Neural progenitor cell (in vitro differentiated cells): ENCODE results near the gene ANO4. TPM values are rescaled to one million over a fixed set of nuclear protein-coding genes. Genes with fewer than 3 reads are reported as not detected.

Experiments
- DNase-seq: peaks from one replicate; pipeline ENCODE4 v3.0.0-alpha.2; 2016; ENCODE audit warnings: low spot score
- H2AFZ ChIP-seq: fragments of 200-600 bp; sonication (generic); replicated peaks from 2 replicates; pipeline ENCODE4 v1.6.1; 2016; ENCODE audit warnings: antibody characterized with exemption
- H3F3A ChIP-seq: fragments of 200-600 bp; sonication (generic); 2 replicates; pipeline ENCODE4 v1.6.1; 2016; ENCODE audit warnings: antibody characterized with exemption, low read depth
- H3K27ac ChIP-seq: fragments of 200-600 bp; sonication (generic); 2 replicates; pipeline ENCODE4 v1.5.1; 2016; ENCODE audit warnings: mild to moderate bottlenecking
- H3K27me3 ChIP-seq: fragments of 200-600 bp; sonication (generic); 2 replicates; pipeline ENCODE4 v1.6.1; 2016; ENCODE audit warnings: mild to moderate bottlenecking, moderate library complexity
- H3K36me3 ChIP-seq: fragments of 200-600 bp; sonication (generic); 2 replicates; pipeline ENCODE4 v1.5.1; 2016
- H3K4me1 ChIP-seq: fragments of 200-600 bp; sonication (generic); 2 replicates; pipeline ENCODE4 v1.6.1; 2016; ENCODE audit warnings: mixed run types
- H3K4me2 ChIP-seq: fragments of 200-600 bp; sonication (generic); 2 replicates; pipeline ENCODE4 v1.6.1; 2016
- H3K4me3 ChIP-seq: fragments of 200-600 bp; sonication (generic); 2 replicates; pipeline ENCODE4 v1.5.1; 2016
- H3K79me2 ChIP-seq: fragments of 200-600 bp; sonication (generic); 2 replicates; pipeline ENCODE4 v1.6.1; 2016; ENCODE audit warnings: low read depth
- H3K9ac ChIP-seq: fragments of 200-600 bp; sonication (generic); 2 replicates; pipeline ENCODE4 v1.6.1; 2016
- H3K9me3 ChIP-seq: fragments of 200-600 bp; sonication (generic); 2 replicates; pipeline ENCODE4 v1.5.1; 2016; ENCODE audit warnings: low read depth
- H4K20me1 ChIP-seq: fragments of 200-600 bp; sonication (generic); 2 replicates; pipeline ENCODE4 v1.6.1; 2016; ENCODE audit warnings: low read depth
- H3K27ac Mint-ChIP-seq: 3 replicates; pipeline ENCODE4 v1.8.0; 2021; ENCODE audit warnings: mixed read lengths
- H3K27me3 Mint-ChIP-seq: 2 replicates; pipeline ENCODE4 v1.8.0; 2022; ENCODE audit warnings: low read depth, mild to moderate bottlenecking, inconsistent platforms, moderate library complexity, mixed read lengths; ENCODE audit not compliant: insufficient read depth
- H3K36me3 Mint-ChIP-seq: 3 replicates; pipeline ENCODE4 v1.8.0; 2021; ENCODE audit warnings: mixed read lengths
- H3K4me1 Mint-ChIP-seq: 3 replicates; pipeline ENCODE4 v1.8.0; 2021; ENCODE audit warnings: mixed read lengths
- H3K4me3 Mint-ChIP-seq: 3 replicates; pipeline ENCODE4 v1.8.0; 2021; ENCODE audit warnings: mild to moderate bottlenecking, moderate library complexity, mixed read lengths
- H3K9me3 Mint-ChIP-seq: 3 replicates; pipeline ENCODE4 v1.8.0; 2020; ENCODE audit warnings: mixed read lengths
- CTCF ChIP-seq: fragments of 200-600 bp; sonication (generic); IDR thresholded peaks from 2 replicates; pipeline ENCODE4 v1.5.1; 2017; ENCODE audit warnings: antibody characterized with exemption, mild to moderate bottlenecking
- EZH2 ChIP-seq: fragments of 200-600 bp; sonication (generic); IDR thresholded peaks from 2 replicates; pipeline ENCODE4 v1.6.1; 2017; ENCODE audit warnings: antibody characterized with exemption, mild to moderate bottlenecking, moderate library complexity
- EZH2phosphoT487 ChIP-seq: fragments of 200-600 bp; sonication (generic); IDR thresholded peaks from 2 replicates; pipeline ENCODE4 v1.6.1; 2017; ENCODE audit warnings: antibody characterized with exemption
- total RNA-seq: library from RNA; depleted of rRNA; stranded (reverse); fragments of >200 nt; gene quantifications from 2 replicates; pipeline ENCODE4 v1.2.3, GENCODE V29; 2015; ENCODE audit warnings: low replicate concordance

The ANO4 gene
- total RNA-seq, 1 donor from 2014 or later: not detected

- Histone ChIP-seq H3K79me2 (no peaks in the 10 kb centered on the region), H3K36me3 (no peaks in the 10 kb centered on the region), H3K27me3 (no peaks in the 10 kb centered on the region), H3K4me1 (no peaks in the 10 kb centered on the region), H3K27ac (no peak overlapping the region), H3K4me2 (no peak overlapping the region), H2AFZ (no peak overlapping the region), H3F3A (no peaks in the 10 kb centered on the region), H3K9me3 (no peaks in the 10 kb centered on the region), H3K4me3 (no peak overlapping the region), H3K9ac (no peak overlapping the region), H4K20me1 (no peaks in the 10 kb centered on the region)
- Mint-ChIP-seq H3K27ac (no peak overlapping the region), H3K27me3 (no peaks in the 10 kb centered on the region), H3K4me1 (no peaks in the 10 kb centered on the region), H3K4me3 (no peak overlapping the region), H3K9me3 (no peaks in the 10 kb centered on the region), H3K36me3 (no peaks in the 10 kb centered on the region)
- no peak for TF ChIP-seq EZH2phosphoT487
- TF ChIP-seq CTCF: no peak
- TF ChIP-seq EZH2: no peak
- no peak for DNase-seq
Observed at GRCh38 chr12:100940503-100940902, 145.9 kb downstream of the ANO4 start.

GRCh38 chr12:100942984-100943749, 148.6 kb downstream of the ANO4 start:
- Histone ChIP-seq H3K27me3 (no peaks in the 10 kb centered on the region), H3K9ac (no peak overlapping the region), H2AFZ (no peak overlapping the region), H3F3A (no peaks in the 10 kb centered on the region), H3K4me1 (no peaks in the 10 kb centered on the region), H3K9me3 (no peaks in the 10 kb centered on the region), H3K79me2 (no peaks in the 10 kb centered on the region), H3K4me2 (no peak overlapping the region), H3K36me3 (no peaks in the 10 kb centered on the region), H4K20me1 (no peaks in the 10 kb centered on the region), H3K4me3 (no peak overlapping the region), H3K27ac (no peak overlapping the region)
- no peaks in the 10 kb centered on the region for H3K4me1 Mint-ChIP-seq
- H3K4me3 Mint-ChIP-seq: no peak overlapping the region
- no peaks in the 10 kb centered on the region for H3K9me3 Mint-ChIP-seq
- TF ChIP-seq EZH2phosphoT487: no peak
- TF ChIP-seq EZH2: no peak
- no peak for TF ChIP-seq CTCF
- no peaks in the 10 kb centered on the region for H3K36me3 Mint-ChIP-seq
- no peak for DNase-seq
- no peaks in the 10 kb centered on the region for H3K27me3 Mint-ChIP-seq
- H3K27ac Mint-ChIP-seq: no peak overlapping the region

- H3K27me3 Mint-ChIP-seq: no peaks in the 10 kb centered on the region
- no peaks in the 10 kb centered on the region for H4K20me1 ChIP-seq
- H3K36me3 Mint-ChIP-seq: no peaks in the 10 kb centered on the region
- DNase-seq: no peak
- H3K4me3 Mint-ChIP-seq: no peak overlapping the region
- H3K9me3 Mint-ChIP-seq: no peaks in the 10 kb centered on the region
- no peaks in the 10 kb centered on the region for H3K9me3 ChIP-seq
- H2AFZ ChIP-seq: no peak overlapping the region
- no peaks in the 10 kb centered on the region for H3K36me3 ChIP-seq
- TF ChIP-seq EZH2 (no peak), CTCF (peak; percentile 12)
- H3K4me3 ChIP-seq: no peak overlapping the region
- H3K4me1 ChIP-seq: no peaks in the 10 kb centered on the region
- H3K27ac ChIP-seq: no peak overlapping the region
- no peak overlapping the region for H3K27ac Mint-ChIP-seq
- H3K27me3 ChIP-seq: no peaks in the 10 kb centered on the region
- H3K9ac ChIP-seq: no peak overlapping the region
- no peak overlapping the region for H3K4me2 ChIP-seq
- H3F3A ChIP-seq: no peaks in the 10 kb centered on the region
- peaks cover 21% of the 10 kb centered on the region for H3K4me1 Mint-ChIP-seq
- H3K79me2 ChIP-seq: no peaks in the 10 kb centered on the region
Observed at GRCh38 chr12:100951756-100952155, 157.2 kb downstream of the ANO4 start.
